Measurements from ENCODE around the gene QSOX1. TPM values are rescaled to one million over a fixed set of nuclear protein-coding genes. Genes with fewer than 3 reads are reported as not detected.

QSOX1 gene
- total and polyA plus RNA-seq, 9 of the 15 experiments (the other 6 are each of a cell fraction or from before 2014, with no cell fraction given) = 4.0 to 53.1 (median 15.0) TPM

DNA sequence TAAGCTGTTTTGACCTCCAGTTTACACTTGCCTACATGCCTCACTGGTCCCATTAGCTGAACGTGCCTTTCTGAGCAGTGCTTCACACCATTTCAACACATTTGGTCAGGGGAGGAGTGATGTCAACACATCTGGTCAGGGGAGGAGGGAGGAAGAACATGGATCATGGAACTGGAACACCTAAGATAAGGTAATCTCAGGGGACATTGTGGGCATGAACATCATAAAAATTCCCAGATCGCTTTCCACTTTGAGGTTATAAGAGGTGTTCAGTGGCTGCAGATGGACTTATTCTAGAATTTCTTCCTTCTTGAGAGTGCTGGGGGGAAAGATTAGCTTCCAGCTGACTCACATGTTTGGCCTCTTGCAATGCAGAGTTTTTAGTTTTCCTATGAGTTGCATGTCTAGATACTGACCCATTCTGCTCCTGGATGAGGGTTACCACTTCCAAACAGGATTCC lies 2.0 kb downstream of the QSOX1 start (continued):
- TF ChIP-seq, protein P1, sequence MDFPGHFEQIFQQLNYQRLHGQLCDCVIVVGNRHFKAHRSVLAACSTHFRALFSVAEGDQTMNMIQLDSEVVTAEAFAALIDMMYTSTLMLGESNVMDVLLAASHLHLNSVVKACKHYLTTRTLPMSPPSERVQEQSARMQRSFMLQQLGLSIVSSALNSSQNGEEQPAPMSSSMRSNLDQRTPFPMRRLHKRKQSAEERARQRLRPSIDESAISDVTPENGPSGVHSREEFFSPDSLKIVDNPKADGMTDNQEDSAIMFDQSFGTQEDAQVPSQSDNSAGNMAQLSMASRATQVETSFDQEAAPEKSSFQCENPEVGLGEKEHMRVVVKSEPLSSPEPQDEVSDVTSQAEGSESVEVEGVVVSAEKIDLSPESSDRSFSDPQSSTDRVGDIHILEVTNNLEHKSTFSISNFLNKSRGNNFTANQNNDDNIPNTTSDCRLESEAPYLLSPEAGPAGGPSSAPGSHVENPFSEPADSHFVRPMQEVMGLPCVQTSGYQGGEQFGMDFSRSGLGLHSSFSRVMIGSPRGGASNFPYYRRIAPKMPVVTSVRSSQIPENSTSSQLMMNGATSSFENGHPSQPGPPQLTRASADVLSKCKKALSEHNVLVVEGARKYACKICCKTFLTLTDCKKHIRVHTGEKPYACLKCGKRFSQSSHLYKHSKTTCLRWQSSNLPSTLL (IDR thresholded peaks at IDR 0.05) = no peak
- TF ChIP-seq ZNF778 (CRISPR knock-in tag; IDR thresholded peaks at IDR 0.05) (no peak), TFAM (CRISPR knock-in tag; conservative IDR thresholded peaks at IDR 0.05) (no peak), SMARCC2 (IDR thresholded peaks at IDR 0.05; ENCODE audit: low read depth) (0 out of 2 replicates have a peak, but pooled peaks have one; percentile 30), SMARCA4 (IDR thresholded peaks at IDR 0.05) (peak; percentile 69; the same call in 1 of the 2 replicates), BHLHE40 (IDR thresholded peaks at IDR 0.05; ENCODE audit: low read length) (peak; percentile 38; the same call in 1 of the 2 replicates), RAD51 (IDR thresholded peaks at IDR 0.05; ENCODE audit: borderline replicate concordance, low read depth) (no peak), EGR1 (conservative IDR thresholded peaks at IDR 0.05) (no peak), ZEB2 (IDR thresholded peaks at IDR 0.05) (0 out of 2 replicates have a peak, but pooled peaks have one; percentile 29), ZNF766 (CRISPR knock-in tag; conservative IDR thresholded peaks at IDR 0.05) (no peak), GTF2A2 (tag; IDR thresholded peaks at IDR 0.05) (no peak), ZNF668 (CRISPR knock-in tag; IDR thresholded peaks at IDR 0.05) (no peak), ZKSCAN3 (CRISPR knock-in tag; IDR thresholded peaks at IDR 0.05) (no peak), YY1 (IDR thresholded peaks at IDR 0.05; ENCODE audit: borderline replicate concordance in 1 of 3, control insufficient read depth in 1 of 3, extremely low read depth in 1 of 3, insufficient read depth in 3 of 3, insufficient read length in 1 of 3, insufficient replicate concordance in 2 of 3, low read depth in 1 of 3, low read length in 2 of 3) (no peak)
- TF ChIP-seq, protein P2, sequence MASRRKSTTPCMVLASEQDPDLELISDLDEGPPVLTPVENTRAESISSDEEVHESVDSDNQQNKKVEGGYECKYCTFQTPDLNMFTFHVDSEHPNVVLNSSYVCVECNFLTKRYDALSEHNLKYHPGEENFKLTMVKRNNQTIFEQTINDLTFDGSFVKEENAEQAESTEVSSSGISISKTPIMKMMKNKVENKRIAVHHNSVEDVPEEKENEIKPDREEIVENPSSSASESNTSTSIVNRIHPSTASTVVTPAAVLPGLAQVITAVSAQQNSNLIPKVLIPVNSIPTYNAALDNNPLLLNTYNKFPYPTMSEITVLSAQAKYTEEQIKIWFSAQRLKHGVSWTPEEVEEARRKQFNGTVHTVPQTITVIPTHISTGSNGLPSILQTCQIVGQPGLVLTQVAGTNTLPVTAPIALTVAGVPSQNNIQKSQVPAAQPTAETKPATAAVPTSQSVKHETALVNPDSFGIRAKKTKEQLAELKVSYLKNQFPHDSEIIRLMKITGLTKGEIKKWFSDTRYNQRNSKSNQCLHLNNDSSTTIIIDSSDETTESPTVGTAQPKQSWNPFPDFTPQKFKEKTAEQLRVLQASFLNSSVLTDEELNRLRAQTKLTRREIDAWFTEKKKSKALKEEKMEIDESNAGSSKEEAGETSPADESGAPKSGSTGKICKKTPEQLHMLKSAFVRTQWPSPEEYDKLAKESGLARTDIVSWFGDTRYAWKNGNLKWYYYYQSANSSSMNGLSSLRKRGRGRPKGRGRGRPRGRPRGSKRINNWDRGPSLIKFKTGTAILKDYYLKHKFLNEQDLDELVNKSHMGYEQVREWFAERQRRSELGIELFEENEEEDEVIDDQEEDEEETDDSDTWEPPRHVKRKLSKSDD (conservative IDR thresholded peaks at IDR 0.05; ENCODE audit: low read length) = no peak
- TF ChIP-seq, protein P3, sequence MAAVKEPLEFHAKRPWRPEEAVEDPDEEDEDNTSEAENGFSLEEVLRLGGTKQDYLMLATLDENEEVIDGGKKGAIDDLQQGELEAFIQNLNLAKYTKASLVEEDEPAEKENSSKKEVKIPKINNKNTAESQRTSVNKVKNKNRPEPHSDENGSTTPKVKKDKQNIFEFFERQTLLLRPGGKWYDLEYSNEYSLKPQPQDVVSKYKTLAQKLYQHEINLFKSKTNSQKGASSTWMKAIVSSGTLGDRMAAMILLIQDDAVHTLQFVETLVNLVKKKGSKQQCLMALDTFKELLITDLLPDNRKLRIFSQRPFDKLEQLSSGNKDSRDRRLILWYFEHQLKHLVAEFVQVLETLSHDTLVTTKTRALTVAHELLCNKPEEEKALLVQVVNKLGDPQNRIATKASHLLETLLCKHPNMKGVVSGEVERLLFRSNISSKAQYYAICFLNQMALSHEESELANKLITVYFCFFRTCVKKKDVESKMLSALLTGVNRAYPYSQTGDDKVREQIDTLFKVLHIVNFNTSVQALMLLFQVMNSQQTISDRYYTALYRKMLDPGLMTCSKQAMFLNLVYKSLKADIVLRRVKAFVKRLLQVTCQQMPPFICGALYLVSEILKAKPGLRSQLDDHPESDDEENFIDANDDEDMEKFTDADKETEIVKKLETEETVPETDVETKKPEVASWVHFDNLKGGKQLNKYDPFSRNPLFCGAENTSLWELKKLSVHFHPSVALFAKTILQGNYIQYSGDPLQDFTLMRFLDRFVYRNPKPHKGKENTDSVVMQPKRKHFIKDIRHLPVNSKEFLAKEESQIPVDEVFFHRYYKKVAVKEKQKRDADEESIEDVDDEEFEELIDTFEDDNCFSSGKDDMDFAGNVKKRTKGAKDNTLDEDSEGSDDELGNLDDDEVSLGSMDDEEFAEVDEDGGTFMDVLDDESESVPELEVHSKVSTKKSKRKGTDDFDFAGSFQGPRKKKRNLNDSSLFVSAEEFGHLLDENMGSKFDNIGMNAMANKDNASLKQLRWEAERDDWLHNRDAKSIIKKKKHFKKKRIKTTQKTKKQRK (IDR thresholded peaks at IDR 0.05; ENCODE audit: borderline replicate concordance, low read depth, low read length) = no peak
- TF ChIP-seq, protein P4, sequence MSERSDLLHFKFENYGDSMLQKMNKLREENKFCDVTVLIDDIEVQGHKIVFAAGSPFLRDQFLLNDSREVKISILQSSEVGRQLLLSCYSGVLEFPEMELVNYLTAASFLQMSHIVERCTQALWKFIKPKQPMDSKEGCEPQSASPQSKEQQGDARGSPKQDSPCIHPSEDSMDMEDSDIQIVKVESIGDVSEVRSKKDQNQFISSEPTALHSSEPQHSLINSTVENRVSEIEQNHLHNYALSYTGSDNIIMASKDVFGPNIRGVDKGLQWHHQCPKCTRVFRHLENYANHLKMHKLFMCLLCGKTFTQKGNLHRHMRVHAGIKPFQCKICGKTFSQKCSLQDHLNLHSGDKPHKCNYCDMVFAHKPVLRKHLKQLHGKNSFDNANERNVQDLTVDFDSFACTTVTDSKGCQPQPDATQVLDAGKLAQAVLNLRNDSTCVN (CRISPR knock-in tag; IDR thresholded peaks at IDR 0.05) = no peak
- TF ChIP-seq, protein P5, sequence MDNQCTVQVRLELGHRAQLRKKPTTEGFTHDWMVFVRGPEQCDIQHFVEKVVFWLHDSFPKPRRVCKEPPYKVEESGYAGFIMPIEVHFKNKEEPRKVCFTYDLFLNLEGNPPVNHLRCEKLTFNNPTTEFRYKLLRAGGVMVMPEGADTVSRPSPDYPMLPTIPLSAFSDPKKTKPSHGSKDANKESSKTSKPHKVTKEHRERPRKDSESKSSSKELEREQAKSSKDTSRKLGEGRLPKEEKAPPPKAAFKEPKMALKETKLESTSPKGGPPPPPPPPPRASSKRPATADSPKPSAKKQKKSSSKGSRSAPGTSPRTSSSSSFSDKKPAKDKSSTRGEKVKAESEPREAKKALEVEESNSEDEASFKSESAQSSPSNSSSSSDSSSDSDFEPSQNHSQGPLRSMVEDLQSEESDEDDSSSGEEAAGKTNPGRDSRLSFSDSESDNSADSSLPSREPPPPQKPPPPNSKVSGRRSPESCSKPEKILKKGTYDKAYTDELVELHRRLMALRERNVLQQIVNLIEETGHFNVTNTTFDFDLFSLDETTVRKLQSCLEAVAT (IDR thresholded peaks at IDR 0.05) = 0 out of 4 replicates have a peak, but pooled peaks of 1 of the 2 experiments have one; percentile 8

All from K562 (cell line).